Right cardiac atrium (tissue), 5 donors: ENCODE results near the gene RPL14. TPM values are rescaled to one million over a fixed set of nuclear protein-coding genes. Genes with fewer than 3 reads are reported as not detected.
"Not testable (repeated sequence)": the region's sequence is repeated elsewhere in the genome, so short reads cannot be mapped to it uniquely, and the experiment has no call there.

Source experiments
- ATAC-seq, 2 donors: fragments of 200-7000 bp; cut with Tn5 transposase; one replicate each; pipeline versions ENCODE4 v1.8.0 to v1.9.1; 2020; ENCODE audit warnings: moderate library complexity in 2 of 2, mild to moderate bottlenecking in 1 of 2
- DNase-seq, 3 donors: peaks; one replicate each; pipeline ENCODE4 v3.0.0-alpha.2; 2020
- H3K27ac ChIP-seq: one replicate; pipeline ENCODE4 v1.5.1; 2013; ENCODE audit warnings: mild to moderate bottlenecking, low read length, control low read depth, moderate library complexity
- H3K27me3 ChIP-seq: one replicate; pipeline ENCODE4 v1.6.1; 2013; ENCODE audit not compliant: control insufficient read depth, insufficient read depth
- H3K4me1 ChIP-seq: one replicate; pipeline ENCODE4 v1.6.1; 2013; ENCODE audit warnings: low read length; ENCODE audit not compliant: control insufficient read depth, insufficient read depth
- H3K4me3 ChIP-seq: one replicate; pipeline ENCODE4 v1.5.1; 2013; ENCODE audit warnings: low read length, control low read depth
- H3K9me3 ChIP-seq: one replicate; pipeline ENCODE4 v1.6.1; 2013; ENCODE audit warnings: low read length; ENCODE audit not compliant: control insufficient read depth
- WGBS: extraction: QIAGEN DNeasy Blood & Tissue Kit; methylation state at CpG from one replicate; pipeline ENCODE4 v1.1.7; 2013; 5-methylcytosine and 5-hydroxymethylcytosine counted together
- intact Hi-C, 4 donors: fragments of 100-400 bp; cut with DNase I; formaldehyde crosslinking; loops; one replicate each; pipeline versions ENCODE4 v1.11.0 to v1.14.0; 2022 to 2023
- polyA plus RNA-seq: library from polyadenylated mRNA; stranded (reverse); fragments of 200-250 nt; gene quantifications from one replicate; pipeline ENCODE4 v1.2.3, GENCODE V29; 2013
- total RNA-seq, 4 donors: library from RNA; stranded (reverse); fragmentation: NEBNext Ultra II Directional; extraction: Animal tissue kit (Norgen Biotek cat#: 25700); gene quantifications; one replicate each; pipeline ENCODE4 v1.2.1, GENCODE V29; 2021
- donor health status: healthy with polysubstance abuse.
- donor health status: DM: no; HTN: yes; CAD: no.
- donor health status: DM: no; HTN: no; CAD: no.
- donor health status: DM: no; HTN: yes; CAD: no; lungs with severe emphysema.
- donor health status: DM: yes; HTN: yes; CAD: no.

RPL14 gene
- total and polyA plus RNA-seq, 5 donors, result 895 to 1,161 (median 1,107) TPM

DNA sequence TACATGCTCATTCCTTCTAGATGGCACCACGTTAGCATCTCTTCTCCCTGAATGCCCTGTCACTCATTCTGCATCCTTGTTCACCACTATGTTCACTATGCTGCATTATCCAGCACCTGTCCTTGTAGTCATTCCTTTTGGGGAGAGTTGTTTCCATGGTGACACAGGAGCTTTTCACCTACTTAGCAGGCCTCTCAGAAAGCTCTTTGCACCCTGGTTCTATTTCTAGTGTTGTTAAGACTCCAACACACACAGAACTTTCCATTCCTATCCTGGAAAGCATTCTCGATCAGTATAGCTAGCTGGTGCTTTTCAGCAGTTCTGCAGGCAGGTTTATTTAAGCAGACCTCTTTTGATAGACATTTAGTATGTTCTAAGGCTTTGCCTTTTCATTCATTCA is 6.7 kb upstream of the RPL14 start:
- ATAC-seq, result no peak
- 73% methylated on average over 2 of the region's 2 CpGs for WGBS

DNA sequence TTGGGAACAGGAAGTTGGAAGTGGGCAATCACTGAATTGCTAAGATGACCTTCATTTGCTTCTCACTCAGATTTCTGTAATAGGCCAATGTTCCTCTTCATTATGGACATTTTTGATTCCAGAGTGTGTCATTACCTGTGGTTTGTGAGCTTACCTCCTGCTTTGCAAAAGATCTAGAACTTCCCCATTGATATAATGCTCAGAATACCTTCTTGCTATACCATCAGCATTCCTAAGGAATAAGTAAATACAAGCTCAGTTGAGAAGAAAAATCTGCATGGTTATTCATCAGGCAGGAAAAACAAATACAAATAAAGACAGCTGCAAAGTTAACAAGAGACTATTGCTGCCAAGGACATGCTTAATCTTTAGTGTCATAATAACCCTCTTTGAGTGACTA is 5.6 kb upstream of the RPL14 start:
- ATAC-seq (no peak), DNase-seq (no peak)
- Histone ChIP-seq H3K27ac (no peak overlapping the region), H3K27me3 (no peaks in the 10 kb centered on the region), H3K9me3 (no peaks in the 10 kb centered on the region), H3K4me3 (no peak overlapping the region), H3K4me1 (peaks cover 3% of the 10 kb centered on the region)
- intact Hi-C loops, result loop anchor here in 1 of 4 donors (10.0 kb wide), 1 partner anchor 127 kb away; no protein-coding TSS in a partner anchor

More for the DNA sequence above, 6.7 kb upstream of the RPL14 start:
- Histone ChIP-seq H3K27ac (no peak overlapping the region), H3K4me1 (peaks cover 3% of the 10 kb centered on the region), H3K27me3 (no peaks in the 10 kb centered on the region), H3K4me3 (no peak overlapping the region), H3K9me3 (no peaks in the 10 kb centered on the region)
- DNase-seq, result no peak
- intact Hi-C loops, result loop anchor here in 1 of 4 donors (10.0 kb wide), 1 partner anchor 126 kb away; no protein-coding TSS in a partner anchor

DNA sequence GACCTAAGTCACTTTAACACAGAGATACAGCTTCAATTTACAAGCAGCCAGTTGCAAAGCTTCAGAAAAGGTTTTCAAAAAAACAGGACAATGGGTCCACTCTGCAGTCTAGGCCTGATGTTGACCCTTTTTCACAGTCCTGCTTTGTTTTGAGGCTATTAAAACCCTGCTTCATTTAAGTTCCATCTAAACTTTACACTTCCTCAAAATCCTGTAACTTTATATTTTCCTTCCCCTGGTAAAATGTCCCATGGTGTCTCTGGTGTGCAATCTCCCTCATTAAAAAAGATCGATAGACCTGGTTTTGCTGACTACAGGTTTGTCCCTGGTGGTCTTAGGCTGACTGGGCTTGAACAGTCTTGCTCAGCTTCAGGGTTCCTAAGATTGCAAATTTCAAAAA is 5.1 kb upstream of the RPL14 start:
- Histone ChIP-seq H3K4me1 (peaks cover 3% of the 10 kb centered on the region), H3K4me3 (peak overlapping the region; percentile 70), H3K9me3 (no peaks in the 10 kb centered on the region), H3K27me3 (no peaks in the 10 kb centered on the region), H3K27ac (no peak overlapping the region)
- DNase-seq (no peak), ATAC-seq (no peak)
- intact Hi-C loops, result loop anchor here in 1 of 4 donors (10.0 kb wide), 1 partner anchor 127 kb away; no protein-coding TSS in a partner anchor
- WGBS, result 93% methylated on average over 1 of the region's 1 CpG

DNA sequence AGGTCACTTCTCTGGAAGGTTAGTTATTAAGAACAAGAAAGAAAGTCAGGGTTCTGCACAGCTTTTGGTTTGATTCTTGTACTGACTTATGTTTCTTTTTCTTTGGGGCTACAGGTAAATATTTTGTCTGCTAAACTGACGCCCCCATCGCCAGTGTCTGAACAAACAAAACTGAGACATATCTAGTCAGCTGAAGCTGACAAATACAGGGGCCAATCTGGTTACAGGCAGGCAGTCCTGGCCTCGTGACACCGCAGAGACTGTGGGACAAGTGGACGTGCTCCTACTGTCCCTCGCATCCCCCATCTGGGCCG is 4.6 kb upstream of the RPL14 start:
- H3K4me3 ChIP-seq, result peak overlapping the region; percentile 70
- intact Hi-C loops, result loop anchor here in 1 of 4 donors (10.0 kb wide), 1 partner anchor 128 kb away; no protein-coding TSS in a partner anchor
- no peak for ATAC-seq
- peak overlapping the region; percentile 99 for H3K27ac ChIP-seq
- no peaks in the 10 kb centered on the region for H3K9me3 ChIP-seq
- WGBS, result 1% methylated on average over 7 of the region's 7 CpGs
- no peak for DNase-seq
- no peaks in the 10 kb centered on the region for H3K27me3 ChIP-seq
- H3K4me1 ChIP-seq, result peaks cover 3% of the 10 kb centered on the region

DNA sequence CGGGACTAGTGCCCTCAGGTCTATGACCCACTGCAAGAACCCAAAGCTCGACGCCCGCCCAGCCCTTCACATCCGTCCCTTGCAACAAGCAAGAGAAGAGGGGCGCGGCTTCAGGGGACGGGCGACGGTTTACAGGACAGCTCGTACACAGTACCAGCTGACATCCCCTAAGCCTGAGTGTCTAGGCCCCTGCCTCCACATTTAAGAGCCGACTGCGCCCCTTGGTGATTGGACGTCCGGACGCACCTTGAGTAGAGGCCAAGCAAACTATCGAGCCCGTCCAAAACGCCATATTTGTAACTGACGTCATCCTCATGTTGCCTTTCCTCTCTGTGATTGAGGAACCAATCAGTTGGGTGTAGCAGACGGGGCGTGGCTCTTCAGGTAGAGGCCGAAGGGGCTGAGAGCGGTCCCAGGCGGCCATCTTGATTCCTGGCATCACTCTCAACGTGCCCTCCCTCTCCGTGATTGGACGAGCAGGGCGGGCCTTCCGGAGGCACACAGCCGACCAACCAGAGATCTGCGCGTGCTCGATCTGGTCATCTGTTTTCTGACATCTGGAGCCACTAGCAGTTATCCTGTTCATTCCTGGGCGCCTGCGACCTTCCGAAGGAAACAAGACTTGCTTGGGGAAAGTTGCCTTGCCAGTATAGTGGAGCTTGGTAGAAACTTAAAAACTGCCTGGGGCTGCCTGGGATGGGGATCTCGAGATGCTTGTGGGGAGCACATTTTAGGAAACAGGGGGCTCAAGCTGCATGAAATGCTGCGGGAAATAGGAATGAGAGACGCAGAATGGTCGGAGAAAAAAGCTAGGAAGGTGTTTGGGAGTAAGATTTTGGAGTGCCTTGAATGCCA is 4.0 kb upstream of the RPL14 start:
- peaks cover 3% of the 10 kb centered on the region for H3K4me1 ChIP-seq
- peak overlapping the region; percentile 99 for H3K27ac ChIP-seq
- DNase-seq, result peak; percentile 99
- peak overlapping the region; percentile 70 for H3K4me3 ChIP-seq
- WGBS, result under 1% methylated on average over 41 of the region's 41 CpGs
- intact Hi-C loops, result loop anchor here in 1 of 4 donors (10.0 kb wide), 1 partner anchor 128 kb away; no protein-coding TSS in a partner anchor
- no peaks in the 10 kb centered on the region for H3K27me3 ChIP-seq
- peak; percentile 98 for ATAC-seq
- H3K9me3 ChIP-seq, result no peaks in the 10 kb centered on the region

- H3K4me3 ChIP-seq, result peak overlapping the region; percentile 67
- no peaks in the 10 kb centered on the region for H3K9me3 ChIP-seq
- peak overlapping the region; percentile 8 for H3K27ac ChIP-seq
- WGBS, result 47% methylated on average over 6 of the region's 6 CpGs
- peaks cover 3% of the 10 kb centered on the region for H3K4me1 ChIP-seq
- ATAC-seq (no peak), DNase-seq (peak in 1 of 3 donors; percentile 39)
- no peaks in the 10 kb centered on the region for H3K27me3 ChIP-seq
- intact Hi-C loops, result loop anchor here in 1 of 4 donors (10.0 kb wide), 1 partner anchor 129 kb away; no protein-coding TSS in a partner anchor
These were observed 3.2 kb upstream of the RPL14 start for GRCh38 chr3:40453933-40454332.

DNA sequence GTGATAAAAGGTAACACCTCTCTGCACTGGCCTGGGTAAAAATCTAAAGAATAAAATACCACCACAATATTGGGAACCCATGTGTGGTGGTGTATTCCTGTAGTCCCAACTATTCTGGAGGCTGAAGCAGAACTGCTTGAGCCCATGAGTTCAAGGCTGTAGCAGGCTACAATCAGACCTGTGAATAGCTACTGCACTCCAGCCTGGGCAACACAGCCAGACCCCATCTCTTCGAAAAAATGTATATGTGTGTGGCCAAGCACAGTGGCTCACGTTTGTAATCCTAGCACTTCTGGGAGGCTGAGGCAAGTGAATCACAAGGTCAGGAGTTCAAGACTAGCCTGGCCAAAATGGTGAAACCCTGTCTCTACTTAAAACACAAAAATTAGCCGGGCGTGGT is 1.8 kb upstream of the RPL14 start:
- H3K9me3 ChIP-seq, result no peaks in the 10 kb centered on the region
- WGBS, result 91% methylated on average over 4 of the region's 4 CpGs
- H3K4me3 ChIP-seq, result no peak overlapping the region
- peaks cover 3% of the 10 kb centered on the region for H3K4me1 ChIP-seq
- ATAC-seq (no peak), DNase-seq (peak in 1 of 3 donors; percentile 16)
- no peak overlapping the region for H3K27ac ChIP-seq
- intact Hi-C loops, result loop anchor here in 1 of 4 donors (10.0 kb wide), 1 partner anchor 131 kb away; no protein-coding TSS in a partner anchor
- H3K27me3 ChIP-seq, result no peaks in the 10 kb centered on the region

DNA sequence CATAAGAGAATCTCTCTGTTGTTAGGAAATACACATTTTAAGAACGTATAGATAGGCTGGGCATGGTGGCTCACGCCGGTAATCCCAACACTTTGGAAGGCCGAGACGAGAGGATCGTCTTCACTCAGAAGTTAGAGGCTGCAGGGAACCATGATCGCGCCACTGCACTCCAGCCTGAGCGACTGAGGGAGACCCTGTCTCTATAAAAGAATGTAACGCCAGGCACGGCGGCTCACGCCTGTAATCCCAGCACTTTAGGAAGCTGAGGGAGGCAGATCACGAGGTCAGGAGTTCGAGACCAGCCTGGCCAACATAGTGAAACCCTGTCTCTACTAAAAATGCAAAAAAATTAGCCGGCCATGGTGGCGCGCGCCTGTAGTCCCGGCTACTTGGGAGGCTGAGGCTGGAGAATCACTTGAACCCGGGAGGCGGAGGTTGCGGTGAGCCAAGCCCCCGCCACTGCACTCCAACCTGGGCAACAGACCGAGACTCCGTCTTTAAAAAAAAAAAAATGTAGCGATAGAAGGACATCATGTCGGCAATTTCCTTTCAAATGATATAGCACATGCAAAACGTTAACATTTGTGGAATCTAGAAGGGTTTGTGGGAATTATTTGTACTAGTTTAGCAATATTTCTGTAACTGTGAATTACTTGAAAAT is 730 bp upstream of the RPL14 start:
- H3K4me1 ChIP-seq, result peaks cover under 1% of the 10 kb centered on the region
- ATAC-seq, result no peak
- no peaks in the 10 kb centered on the region for H3K27me3 ChIP-seq
- no peaks in the 10 kb centered on the region for H3K9me3 ChIP-seq
- intact Hi-C loops, result loop anchor here in 1 of 4 donors (10.0 kb wide), 1 partner anchor 132 kb away; no protein-coding TSS in a partner anchor
- WGBS, result 50% methylated on average over 29 of the region's 29 CpGs
- peak overlapping the region; percentile 43 for H3K4me3 ChIP-seq
- H3K27ac ChIP-seq, result no peak overlapping the region
- peak in 1 of 3 donors; percentile 56 for DNase-seq

DNA sequence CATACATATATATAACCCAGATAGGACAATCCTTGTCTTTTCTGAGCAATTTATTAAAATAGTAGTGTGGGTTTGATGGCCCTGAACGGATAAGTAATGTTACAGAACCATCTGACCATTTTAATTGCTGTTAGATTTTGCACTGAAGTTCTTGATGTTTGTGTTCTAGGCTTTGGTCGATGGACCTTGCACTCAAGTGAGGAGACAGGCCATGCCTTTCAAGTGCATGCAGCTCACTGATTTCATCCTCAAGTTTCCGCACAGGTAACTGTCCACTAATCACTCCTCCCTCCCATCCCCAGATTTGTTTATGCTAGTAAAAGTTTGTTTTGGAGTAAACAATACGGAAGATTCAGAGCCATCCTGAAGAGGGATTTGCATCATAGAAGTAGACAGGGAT is 1.3 kb downstream of the RPL14 start:
- Histone ChIP-seq H3K4me3 (peak overlapping the region; percentile 43), H3K9me3 (no peaks in the 10 kb centered on the region), H3K27ac (no peak overlapping the region), H3K27me3 (no peaks in the 10 kb centered on the region), H3K4me1 (no peaks in the 10 kb centered on the region)
- intact Hi-C loops, result loop anchor here in 1 of 4 donors (10.0 kb wide), 1 partner anchor 134 kb away; no protein-coding TSS in a partner anchor
- ATAC-seq (no peak), DNase-seq (no peak)
- WGBS, result 91% methylated on average over 4 of the region's 4 CpGs

DNA sequence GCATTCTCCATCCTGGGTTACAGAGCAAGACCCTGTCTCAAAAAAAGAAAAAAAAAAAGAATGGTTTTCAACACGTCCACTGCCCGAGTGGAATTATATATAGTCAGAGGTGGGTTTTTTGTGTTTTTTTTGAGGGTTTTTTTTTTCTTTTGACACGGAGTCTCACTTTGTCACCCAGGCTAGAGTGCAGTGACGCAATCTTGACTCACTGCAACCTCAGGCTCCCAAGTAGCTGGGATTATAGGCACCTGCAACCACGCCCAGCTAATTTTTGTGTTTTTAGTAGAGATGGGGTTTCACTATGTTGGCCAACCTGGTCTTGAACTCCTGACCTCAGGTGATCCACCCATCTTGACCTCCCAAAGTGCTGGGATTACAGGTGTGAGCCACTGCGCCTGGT is 3.3 kb downstream of the RPL14 start:
- H3K9me3 ChIP-seq, H3K27ac ChIP-seq, DNase-seq, intact Hi-C loops, H3K27me3 ChIP-seq, H3K4me3 ChIP-seq, H3K4me1 ChIP-seq, ATAC-seq: not testable (repeated sequence)
- WGBS, result 85% methylated on average over 6 of the region's 6 CpGs

- ATAC-seq (no peak), DNase-seq (no peak)
- no peaks in the 10 kb centered on the region for H3K27me3 ChIP-seq
- no peak overlapping the region for H3K4me3 ChIP-seq
- H3K4me1 ChIP-seq, result no peaks in the 10 kb centered on the region
- 63% methylated on average over 3 of the region's 3 CpGs for WGBS
- no peak overlapping the region for H3K27ac ChIP-seq
- intact Hi-C loops, result no loop called here
- no peaks in the 10 kb centered on the region for H3K9me3 ChIP-seq
These were observed 4.0 kb downstream of the RPL14 start for GRCh38 chr3:40461161-40461560.
